SH-SY5Y (cell line): ENCODE data around the gene CYP2C18.

Experiments used
- GATA2 ChIP-seq: IDR thresholded peaks from 2 replicates; pipeline ENCODE4 v1.6.1; 2011; ENCODE audit warnings: mild to moderate bottlenecking, low read depth, low read length
- GATA3 ChIP-seq: IDR thresholded peaks from 2 replicates; pipeline ENCODE4 v1.6.1; 2011; ENCODE audit warnings: low read depth, mild to moderate bottlenecking, low read length, moderate library complexity

- TF ChIP-seq GATA2 (no peak), GATA3 (no peak)
These were observed 17.0 kb upstream of the CYP2C18 start for GRCh38 chr10:94666391-94667102.
